Smooth muscle cell (in vitro differentiated cells): ENCODE data around the gene CAB39. TPM values are rescaled to one million over a fixed set of nuclear protein-coding genes. Genes with fewer than 3 reads are reported as not detected.
A peak's percentile ranks its signal among the peaks of the same experiment; 100 is the strongest.

Experiments
- DNase-seq: peaks from one replicate; lab custom pipeline; 2025; ENCODE audit not compliant: unreplicated experiment; lab: John Stamatoyannopoulos, UW
- H2AFZ ChIP-seq: fragments of 200-600 bp; sonication (generic); 2 replicates; pipeline ENCODE4 v1.6.0; 2016; ENCODE audit warnings: antibody characterized with exemption, low read depth, mild to moderate bottlenecking
- H3F3A ChIP-seq: fragments of 200-600 bp; sonication (generic); 2 replicates; pipeline ENCODE4 v1.6.0; 2017; ENCODE audit warnings: antibody characterized with exemption, low read depth
- H3K27ac ChIP-seq: fragments of 200-600 bp; sonication (generic); 2 replicates; pipeline ENCODE4 v1.5.1; 2016; ENCODE audit warnings: low read depth, mild to moderate bottlenecking
- H3K27me3 ChIP-seq: fragments of 200-600 bp; sonication (generic); 2 replicates; pipeline ENCODE4 v1.6.1; 2016; ENCODE audit warnings: low read depth, mild to moderate bottlenecking
- H3K36me3 ChIP-seq: fragments of 200-600 bp; sonication (generic); 2 replicates; pipeline ENCODE4 v1.5.1; 2016; ENCODE audit warnings: low read depth
- H3K4me1 ChIP-seq: fragments of 200-600 bp; sonication (generic); 2 replicates; pipeline ENCODE4 v1.5.1; 2016; ENCODE audit warnings: low read depth
- H3K4me2 ChIP-seq: fragments of 200-600 bp; sonication (generic); 2 replicates; pipeline ENCODE4 v1.6.0; 2016; ENCODE audit warnings: mild to moderate bottlenecking
- H3K4me3 ChIP-seq: fragments of 200-600 bp; sonication (generic); 2 replicates; pipeline ENCODE4 v1.5.1; 2016; ENCODE audit warnings: mild to moderate bottlenecking
- H3K79me2 ChIP-seq: fragments of 200-600 bp; sonication (generic); 2 replicates; pipeline ENCODE4 v1.6.0; 2016; ENCODE audit warnings: low read depth, mild to moderate bottlenecking
- H3K9ac ChIP-seq: fragments of 200-600 bp; sonication (generic); 2 replicates; pipeline ENCODE4 v1.6.0; 2016; ENCODE audit warnings: low read depth
- H3K9me3 ChIP-seq: fragments of 200-600 bp; sonication (generic); replicated peaks from 2 replicates; pipeline ENCODE4 v1.5.1; 2016; ENCODE audit warnings: low read depth
- H4K20me1 ChIP-seq: fragments of 200-600 bp; sonication (generic); 2 replicates; pipeline ENCODE4 v1.6.0; 2016; ENCODE audit warnings: low read depth
- WGBS: methylation state at CpG from one replicate; pipeline ENCODE4 v1.1.7; 2016; ENCODE audit warnings: low lambda C conversion rate; 5-methylcytosine and 5-hydroxymethylcytosine counted together
- polyA plus RNA-seq: library from polyadenylated mRNA; unstranded; fragments of >200 nt; fragmentation: Nextera tagmentation; extraction: Ambion mirVana; gene quantifications from 2 replicates; pipeline ENCODE4 v1.2.1, GENCODE V29; 2016
- total RNA-seq: library from RNA; depleted of rRNA; stranded (reverse); fragments of >200 nt; gene quantifications from 2 replicates; pipeline ENCODE4 v1.2.3, GENCODE V29; 2014
- TF ChIP-seq, protein P1 (sequence below): fragments of 200-600 bp; sonication (generic); IDR thresholded peaks from 2 replicates; pipeline ENCODE4 v1.5.1; 2017; ENCODE audit warnings: borderline replicate concordance, mild to moderate bottlenecking, antibody characterized with exemption; ENCODE audit not compliant: insufficient read depth, poor library complexity, severe bottlenecking

Gene CAB39
- total and polyA plus RNA-seq, 2 experiments from 2014 or later = 21.7 to 62.4 TPM

- Histone ChIP-seq H3K79me2 (no peaks in the 10 kb centered on the region), H3K4me2 (no peak overlapping the region), H3K9ac (no peak overlapping the region), H3K27me3 (peaks cover 8% of the 10 kb centered on the region), H3K36me3 (no peaks in the 10 kb centered on the region), H3F3A (no peaks in the 10 kb centered on the region), H3K27ac (no peak overlapping the region), H2AFZ (no peak overlapping the region), H4K20me1 (no peaks in the 10 kb centered on the region), H3K4me1 (no peaks in the 10 kb centered on the region), H3K9me3 (no peaks in the 10 kb centered on the region), H3K4me3 (no peak overlapping the region)
- 95% methylated on average over 4 of the region's 4 CpGs for WGBS
- DNase-seq = no peak
- TF ChIP-seq, protein P1, sequence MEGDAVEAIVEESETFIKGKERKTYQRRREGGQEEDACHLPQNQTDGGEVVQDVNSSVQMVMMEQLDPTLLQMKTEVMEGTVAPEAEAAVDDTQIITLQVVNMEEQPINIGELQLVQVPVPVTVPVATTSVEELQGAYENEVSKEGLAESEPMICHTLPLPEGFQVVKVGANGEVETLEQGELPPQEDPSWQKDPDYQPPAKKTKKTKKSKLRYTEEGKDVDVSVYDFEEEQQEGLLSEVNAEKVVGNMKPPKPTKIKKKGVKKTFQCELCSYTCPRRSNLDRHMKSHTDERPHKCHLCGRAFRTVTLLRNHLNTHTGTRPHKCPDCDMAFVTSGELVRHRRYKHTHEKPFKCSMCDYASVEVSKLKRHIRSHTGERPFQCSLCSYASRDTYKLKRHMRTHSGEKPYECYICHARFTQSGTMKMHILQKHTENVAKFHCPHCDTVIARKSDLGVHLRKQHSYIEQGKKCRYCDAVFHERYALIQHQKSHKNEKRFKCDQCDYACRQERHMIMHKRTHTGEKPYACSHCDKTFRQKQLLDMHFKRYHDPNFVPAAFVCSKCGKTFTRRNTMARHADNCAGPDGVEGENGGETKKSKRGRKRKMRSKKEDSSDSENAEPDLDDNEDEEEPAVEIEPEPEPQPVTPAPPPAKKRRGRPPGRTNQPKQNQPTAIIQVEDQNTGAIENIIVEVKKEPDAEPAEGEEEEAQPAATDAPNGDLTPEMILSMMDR = no peak
Observed at GRCh38 chr2:230843132-230843531, 130.5 kb downstream of the CAB39 start.

GRCh38 chr2:230846360-230846759 is 133.7 kb downstream of the CAB39 start:
- TF ChIP-seq, protein P1 = no peak
- Histone ChIP-seq H4K20me1 (no peaks in the 10 kb centered on the region), H2AFZ (no peak overlapping the region), H3K27me3 (peaks cover 8% of the 10 kb centered on the region), H3K4me3 (no peak overlapping the region), H3K9ac (no peak overlapping the region), H3F3A (no peaks in the 10 kb centered on the region), H3K9me3 (no peaks in the 10 kb centered on the region), H3K4me2 (no peak overlapping the region), H3K27ac (no peak overlapping the region), H3K36me3 (no peaks in the 10 kb centered on the region), H3K4me1 (no peaks in the 10 kb centered on the region), H3K79me2 (no peaks in the 10 kb centered on the region)
- 99% methylated on average over 6 of the region's 6 CpGs for WGBS
- DNase-seq = no peak

DNA sequence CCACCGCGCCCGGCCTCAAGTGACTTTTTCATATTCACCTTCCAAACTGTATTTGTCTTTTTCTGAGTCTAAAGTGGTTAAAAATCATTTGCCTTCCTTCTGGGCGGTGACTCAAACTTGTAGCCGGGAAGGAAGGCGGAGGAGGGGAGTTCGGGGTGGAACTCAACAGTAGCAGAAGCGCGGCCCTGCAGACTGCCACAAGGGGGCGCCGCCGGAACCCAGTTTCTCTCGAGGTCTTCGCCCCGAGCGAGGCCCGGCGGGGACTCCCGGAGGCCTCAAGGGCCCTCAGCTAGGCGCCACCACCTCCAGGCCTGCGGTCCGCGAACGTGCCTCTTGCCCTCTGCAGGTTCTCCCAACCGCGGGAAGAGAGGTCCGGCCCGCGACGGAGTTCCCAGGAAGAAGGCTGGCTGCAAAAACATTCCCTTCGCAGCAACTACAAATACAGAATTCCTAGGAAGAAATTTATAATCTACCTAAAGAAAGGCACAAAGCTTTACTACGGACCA is 135.3 kb downstream of the CAB39 start:
- peak overlapping the region; percentile 82 for H3K4me2 ChIP-seq
- H3K9me3 ChIP-seq = no peaks in the 10 kb centered on the region
- DNase-seq = peak; percentile 75
- 7% methylated on average over 32 of the region's 32 CpGs for WGBS
- peak overlapping the region; percentile 31 for H3K4me3 ChIP-seq
- no peaks in the 10 kb centered on the region for H3K4me1 ChIP-seq
- no peaks in the 10 kb centered on the region for H4K20me1 ChIP-seq
- no peaks in the 10 kb centered on the region for H3F3A ChIP-seq
- H3K79me2 ChIP-seq = no peaks in the 10 kb centered on the region
- H3K36me3 ChIP-seq = no peaks in the 10 kb centered on the region
- TF ChIP-seq, protein P1 = peak; percentile 97
- peaks cover 6% of the 10 kb centered on the region for H3K27me3 ChIP-seq
- H2AFZ ChIP-seq = peak overlapping the region; percentile 80
- no peak overlapping the region for H3K27ac ChIP-seq
- H3K9ac ChIP-seq = no peak overlapping the region

DNA sequence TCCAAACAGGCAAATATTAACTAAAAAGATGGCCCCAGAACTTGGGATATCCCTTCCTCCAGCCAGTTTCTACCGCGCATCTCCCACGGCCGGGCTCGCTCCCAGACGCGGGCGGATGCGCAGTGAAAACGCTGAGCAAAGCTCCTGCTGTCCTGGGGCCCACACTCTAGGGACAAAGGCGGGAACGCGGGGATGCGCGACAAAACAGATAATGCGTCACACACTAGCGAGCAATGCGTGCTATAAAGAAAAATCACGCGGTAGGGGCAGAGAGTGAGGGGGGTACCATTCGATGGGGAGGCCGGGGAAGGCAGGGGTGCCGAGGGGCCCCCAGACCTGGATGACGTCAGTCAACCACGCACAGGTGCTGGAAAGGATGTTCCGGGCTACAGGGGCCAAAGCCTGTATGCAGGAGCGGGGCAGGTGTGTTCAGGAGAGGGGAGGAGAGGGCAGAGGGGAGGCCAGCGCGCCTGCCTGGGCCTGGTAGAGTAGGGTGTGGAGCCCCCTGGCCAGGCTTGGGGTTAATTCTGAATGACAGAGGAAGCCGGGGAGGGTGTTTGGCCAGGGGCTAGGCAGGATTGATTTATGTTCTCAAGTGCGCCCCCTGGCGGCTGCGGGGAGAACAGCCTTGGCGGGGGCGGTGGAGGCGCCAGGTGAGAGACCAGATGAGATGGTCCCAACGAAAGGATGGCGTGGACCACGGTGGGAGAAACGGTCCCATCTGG is 137.2 kb downstream of the CAB39 start:
- H3K4me1 ChIP-seq = no peaks in the 10 kb centered on the region
- H3K9me3 ChIP-seq = no peaks in the 10 kb centered on the region
- no peak overlapping the region for H3K9ac ChIP-seq
- no peak overlapping the region for H2AFZ ChIP-seq
- H3K79me2 ChIP-seq = no peaks in the 10 kb centered on the region
- H3K4me3 ChIP-seq = no peak overlapping the region
- H3K27me3 ChIP-seq = peaks cover 10% of the 10 kb centered on the region
- no peak overlapping the region for H3K4me2 ChIP-seq
- H4K20me1 ChIP-seq = no peaks in the 10 kb centered on the region
- H3K27ac ChIP-seq = no peak overlapping the region
- H3F3A ChIP-seq = no peaks in the 10 kb centered on the region
- no peak for DNase-seq
- 68% methylated on average over 40 of the region's 40 CpGs for WGBS
- TF ChIP-seq, protein P1 = peak; percentile 98
- no peaks in the 10 kb centered on the region for H3K36me3 ChIP-seq
